ENCODE measurements around the gene NFASC.

- TF ChIP-seq CTCF (IDR thresholded peaks at IDR 0.05) (no peak), POLR2A (IDR thresholded peaks at IDR 0.05) (no peak)
Observed at GRCh38 chr1:204924013-204924759, 53.5 kb downstream of the NFASC start.
